Activated CD8-positive, alpha-beta T cell treated with anti-CD3 and anti-CD28 coated beads for 36 hours (primary cell): ENCODE data around the gene LAMA3. TPM values are rescaled to one million over a fixed set of nuclear protein-coding genes. Genes with fewer than 3 reads are reported as not detected.

Experiments used
- ATAC-seq: fragments of 200-7000 bp; cut with Tn5 transposase; one replicate; pipeline ENCODE4 v1.10.0; 2021; ENCODE audit warnings: mild to moderate bottlenecking, moderate library complexity
- CTCF ChIA-PET: fragments of 350-600 bp; sonication (Branson Sonifier 250); formaldehyde crosslinking; loops from one replicate; lab custom pipeline; 2021; ENCODE audit warnings: antibody characterized with exemption; lab: Charles Lee
- POLR2A ChIA-PET: fragments of 350-600 bp; sonication (Branson Sonifier 250); formaldehyde crosslinking; loops from one replicate; lab custom pipeline; 2021; ENCODE audit warnings: antibody characterized with exemption; lab: Charles Lee
- DNase-seq: peaks from one replicate; pipeline ENCODE4 v3.0.0-alpha.2; 2020
- H3K27ac Mint-ChIP-seq: one replicate; pipeline ENCODE4 v1.8.0; 2021; ENCODE audit warnings: mild to moderate bottlenecking, mixed read lengths
- H3K27me3 Mint-ChIP-seq: one replicate; pipeline ENCODE4 v1.8.0; 2021; ENCODE audit warnings: mixed read lengths
- H3K36me3 Mint-ChIP-seq: one replicate; pipeline ENCODE4 v1.8.0; 2021; ENCODE audit warnings: low read depth, mixed read lengths
- H3K4me1 Mint-ChIP-seq: one replicate; pipeline ENCODE4 v1.8.0; 2021; ENCODE audit warnings: low read depth, mixed read lengths
- H3K4me3 Mint-ChIP-seq: one replicate; pipeline ENCODE4 v1.8.0; 2021; ENCODE audit warnings: mild to moderate bottlenecking, moderate library complexity, mixed read lengths
- H3K9me3 Mint-ChIP-seq: one replicate; pipeline ENCODE4 v1.8.0; 2021; ENCODE audit warnings: mixed read lengths
- CTCF ChIP-seq: fragments of 200-600 bp; IDR thresholded peaks from one replicate; pipeline ENCODE4 v1.8.0; 2022; ENCODE audit warnings: antibody characterized with exemption, mild to moderate bottlenecking
- intact Hi-C: fragments of 100-400 bp; cut with micrococcal nuclease; formaldehyde crosslinking; loops from one replicate; pipeline ENCODE4 v1.10.0; 2022
- total RNA-seq, 2 experiments: library from RNA; stranded (reverse); gene quantifications; one replicate each; pipeline ENCODE4 v1.2.3, GENCODE V29; 2021

Gene LAMA3
- total RNA-seq, 2 experiments from 2014 or later: 0.05 TPM; not detected in 1

- no peak for TF ChIP-seq CTCF
- Mint-ChIP-seq H3K27ac (peak overlapping the region; percentile 87), H3K36me3 (peaks cover 1% of the 10 kb centered on the region), H3K4me1 (peaks cover 49% of the 10 kb centered on the region), H3K9me3 (no peaks in the 10 kb centered on the region), H3K27me3 (no peaks in the 10 kb centered on the region), H3K4me3 (peak overlapping the region; percentile 60)
- intact Hi-C loops: loop anchor here (2.0 kb wide), 1 partner anchor 20 kb away; no protein-coding TSS in a partner anchor
- POLR2A ChIA-PET: interaction anchor here (1.1 to 1.6 kb wide), 4 partner anchors 13 to 154 kb away, joined by 3 to 7 read pairs (median 3); partner anchors contain the start of gene TTC39C
- DNase-seq: no peak
- CTCF ChIA-PET: interaction anchor here (1.4 to 4.1 kb wide), 2 partner anchors 24 to 26 kb away, joined by 4 to 12 read pairs; no protein-coding TSS in a partner anchor
- peak; percentile 19 for ATAC-seq
Observed at GRCh38 chr18:23992941-23993280, 303.7 kb downstream of the LAMA3 start.

GRCh38 chr18:23994361-23994902 is 305.2 kb downstream of the LAMA3 start:
- H3K4me3 Mint-ChIP-seq: peak overlapping the region; percentile 63
- H3K9me3 Mint-ChIP-seq: no peaks in the 10 kb centered on the region
- H3K4me1 Mint-ChIP-seq: peaks cover 45% of the 10 kb centered on the region
- no peak for TF ChIP-seq CTCF
- ATAC-seq (peak; percentile 41), DNase-seq (peak; percentile 53)
- POLR2A ChIA-PET: interaction anchor here (1.0 kb wide), 1 partner anchor 25 kb away, joined by 3 read pairs; no protein-coding TSS in a partner anchor
- H3K27me3 Mint-ChIP-seq: no peaks in the 10 kb centered on the region
- peaks cover 1% of the 10 kb centered on the region for H3K36me3 Mint-ChIP-seq
- intact Hi-C loops: no loop called here
- CTCF ChIA-PET: interaction anchor here (0.7 to 4.1 kb wide), 3 partner anchors 9 to 28 kb away, joined by 3 to 12 read pairs (median 4); no protein-coding TSS in a partner anchor
- H3K27ac Mint-ChIP-seq: peak overlapping the region; percentile 82

- Mint-ChIP-seq H3K27me3 (no peaks in the 10 kb centered on the region), H3K4me1 (peaks cover 43% of the 10 kb centered on the region), H3K36me3 (peaks cover 1% of the 10 kb centered on the region), H3K4me3 (no peak overlapping the region), H3K9me3 (no peaks in the 10 kb centered on the region), H3K27ac (no peak overlapping the region)
- ChIA-PET CTCF (interaction anchor here (1.0 kb wide), 1 partner anchor 8 kb away, joined by 3 read pairs; no protein-coding TSS in a partner anchor), POLR2A (interaction anchor here (1.0 kb wide), 1 partner anchor 24 kb away, joined by 3 read pairs; no protein-coding TSS in a partner anchor)
- ATAC-seq (no peak), DNase-seq (no peak)
- no peak for TF ChIP-seq CTCF
- intact Hi-C loops: no loop called here
Observed at GRCh38 chr18:23995180-23995579, 305.9 kb downstream of the LAMA3 start.

GRCh38 chr18:23998018-23998417 is 308.8 kb downstream of the LAMA3 start:
- H3K36me3 Mint-ChIP-seq: no peaks in the 10 kb centered on the region
- DNase-seq (no peak), ATAC-seq (no peak)
- H3K4me1 Mint-ChIP-seq: peaks cover 45% of the 10 kb centered on the region
- peaks cover 1% of the 10 kb centered on the region for H3K9me3 Mint-ChIP-seq
- H3K27me3 Mint-ChIP-seq: peaks cover 2% of the 10 kb centered on the region
- POLR2A ChIA-PET: no interaction called here
- no peak overlapping the region for H3K27ac Mint-ChIP-seq
- TF ChIP-seq CTCF: no peak
- H3K4me3 Mint-ChIP-seq: no peak overlapping the region
- intact Hi-C loops: no loop called here
- CTCF ChIA-PET: interaction anchor here (1.6 to 2.0 kb wide), 2 partner anchors 12 to 83 kb away, joined by 3 to 8 read pairs; no protein-coding TSS in a partner anchor

- DNase-seq: no peak
- Mint-ChIP-seq H3K9me3 (peaks cover 1% of the 10 kb centered on the region), H3K27ac (peak overlapping the region; percentile 40), H3K36me3 (no peaks in the 10 kb centered on the region), H3K4me1 (peaks cover 45% of the 10 kb centered on the region), H3K27me3 (peaks cover 2% of the 10 kb centered on the region), H3K4me3 (no peak overlapping the region)
- intact Hi-C loops: no loop called here
- TF ChIP-seq CTCF: no peak
- POLR2A ChIA-PET: interaction anchor here (0.9 to 1.0 kb wide), 3 partner anchors 15 to 20 kb away, joined by 3 to 4 read pairs (median 3); no protein-coding TSS in a partner anchor
- no peak for ATAC-seq
- CTCF ChIA-PET: interaction anchor here (1.4 to 2.0 kb wide), 3 partner anchors 11 to 82 kb away, joined by 3 to 8 read pairs (median 4); no protein-coding TSS in a partner anchor
Observed at GRCh38 chr18:23998820-23999219, 309.6 kb downstream of the LAMA3 start.
